Measurements from ENCODE around the gene FAM90A1.

DNA sequence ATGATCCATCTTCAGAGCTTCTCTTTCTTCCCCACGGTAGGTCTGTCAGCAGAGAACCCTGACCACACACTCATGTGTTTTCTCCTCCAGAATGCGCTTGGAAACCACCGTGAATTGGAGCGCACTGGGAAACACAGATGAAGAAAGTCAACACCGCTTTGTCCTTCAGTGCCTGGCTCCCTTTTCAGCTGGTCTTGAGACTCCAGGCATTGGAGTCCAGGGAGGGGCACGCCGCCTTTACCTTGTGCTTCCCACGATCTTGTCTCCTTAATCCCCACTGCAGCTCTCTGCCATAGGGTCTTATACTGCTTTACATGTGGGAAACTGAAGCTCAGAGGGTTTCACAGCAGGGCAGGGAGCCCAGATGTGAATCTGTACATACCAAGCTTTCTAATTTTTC is 1.1 kb downstream of the FAM90A1 start:
- no peak for TF ChIP-seq CTCF (IDR thresholded peaks at IDR 0.05)
- no peak for TF ChIP-seq POLR2AphosphoS5 (IDR thresholded peaks at IDR 0.05)
- TF ChIP-seq POLR2A (IDR thresholded peaks at IDR 0.05) = no peak
